ENCODE data around the gene TWF2. TPM values are rescaled to one million over a fixed set of nuclear protein-coding genes. Genes with fewer than 3 reads are reported as not detected.
A peak's percentile ranks its signal among the peaks of the same experiment; 100 is the strongest.

The TWF2 gene
- total and polyA plus RNA-seq, 2 experiments from 2014 or later = 42.3 to 53.0 TPM

GRCh38 chr3:52240059-52240885, 1.3 kb upstream of the TWF2 start:
- Histone ChIP-seq H3K9me3 (ENCODE audit: low read depth) (no peaks in the 10 kb centered on the region), H3K27ac (no peak overlapping the region), H3K36me3 (no peaks in the 10 kb centered on the region), H3K4me1 (ENCODE audit: low read depth) (peaks cover 14% of the 10 kb centered on the region), H3K4me3 (peak overlapping the region; percentile 93), H3K27me3 (peaks cover 3% of the 10 kb centered on the region)
- TF ChIP-seq CTCF (IDR thresholded peaks at IDR 0.05; ENCODE audit: low read depth, low read length) = peak; percentile 14
- peak in 1 of 2 donors; percentile 92 for DNase-seq (ENCODE audit: low read depth in 1 of 2, low spot score in 1 of 2)

GRCh38 chr3:52238193-52238760, 681 bp downstream of the TWF2 start:
- no peaks in the 10 kb centered on the region for H3K9me3 ChIP-seq (ENCODE audit: low read depth)
- TF ChIP-seq CTCF (IDR thresholded peaks at IDR 0.05; ENCODE audit: low read depth, low read length) = no peak
- peaks cover 14% of the 10 kb centered on the region for H3K4me1 ChIP-seq (ENCODE audit: low read depth)
- DNase-seq (ENCODE audit: low read depth in 1 of 2, low spot score in 1 of 2) = no peak
- H3K36me3 ChIP-seq = no peaks in the 10 kb centered on the region
- H3K4me3 ChIP-seq = peak overlapping the region; percentile 93
- no peak overlapping the region for H3K27ac ChIP-seq
- no peaks in the 10 kb centered on the region for H3K27me3 ChIP-seq

GRCh38 chr3:52237657-52238172, 1.2 kb downstream of the TWF2 start:
- DNase-seq (ENCODE audit: low read depth in 1 of 2, low spot score in 1 of 2) = peak in 1 of 2 donors; percentile 88
- no peak for TF ChIP-seq CTCF (IDR thresholded peaks at IDR 0.05; ENCODE audit: low read depth, low read length)
- H3K36me3 ChIP-seq = no peaks in the 10 kb centered on the region
- H3K4me1 ChIP-seq (ENCODE audit: low read depth) = peaks cover 14% of the 10 kb centered on the region
- no peaks in the 10 kb centered on the region for H3K9me3 ChIP-seq (ENCODE audit: low read depth)
- peak overlapping the region; percentile 93 for H3K4me3 ChIP-seq
- peak overlapping the region; percentile 17 for H3K27ac ChIP-seq
- H3K27me3 ChIP-seq = no peaks in the 10 kb centered on the region

- no peaks in the 10 kb centered on the region for H3K27me3 ChIP-seq
- no peak overlapping the region for H3K4me3 ChIP-seq
- H3K9me3 ChIP-seq (ENCODE audit: low read depth) = no peaks in the 10 kb centered on the region
- peaks cover 14% of the 10 kb centered on the region for H3K4me1 ChIP-seq (ENCODE audit: low read depth)
- no peak for DNase-seq (ENCODE audit: low read depth in 1 of 2, low spot score in 1 of 2)
- peak overlapping the region; percentile 17 for H3K27ac ChIP-seq
- no peaks in the 10 kb centered on the region for H3K36me3 ChIP-seq
- no peak for TF ChIP-seq CTCF (IDR thresholded peaks at IDR 0.05; ENCODE audit: low read depth, low read length)
Observed at GRCh38 chr3:52237006-52237656, 1.8 kb downstream of the TWF2 start.

GRCh38 chr3:52236424-52236886, 2.5 kb downstream of the TWF2 start:
- H3K27ac ChIP-seq = no peak overlapping the region
- peaks cover 14% of the 10 kb centered on the region for H3K4me1 ChIP-seq (ENCODE audit: low read depth)
- DNase-seq (ENCODE audit: low read depth in 1 of 2, low spot score in 1 of 2) = no peak
- no peaks in the 10 kb centered on the region for H3K9me3 ChIP-seq (ENCODE audit: low read depth)
- H3K4me3 ChIP-seq = no peak overlapping the region
- no peaks in the 10 kb centered on the region for H3K27me3 ChIP-seq
- TF ChIP-seq CTCF (IDR thresholded peaks at IDR 0.05; ENCODE audit: low read depth, low read length) = no peak
- H3K36me3 ChIP-seq = no peaks in the 10 kb centered on the region

All from cardiac muscle cell (in vitro differentiated cells and primary cell).